GM18868 (cell line): ENCODE measurements around the gene WDR1.
A peak's percentile ranks its signal among the peaks of the same experiment; 100 is the strongest.

Experiments
- ATAC-seq: cut with Tn5 transposase; IDR thresholded peaks from one replicate; pipeline ENCODE4 v1.9.1; 2021; ENCODE audit warnings: mild to moderate bottlenecking, moderate library complexity; ENCODE audit not compliant: unreplicated experiment

Gene WDR1, protein sequence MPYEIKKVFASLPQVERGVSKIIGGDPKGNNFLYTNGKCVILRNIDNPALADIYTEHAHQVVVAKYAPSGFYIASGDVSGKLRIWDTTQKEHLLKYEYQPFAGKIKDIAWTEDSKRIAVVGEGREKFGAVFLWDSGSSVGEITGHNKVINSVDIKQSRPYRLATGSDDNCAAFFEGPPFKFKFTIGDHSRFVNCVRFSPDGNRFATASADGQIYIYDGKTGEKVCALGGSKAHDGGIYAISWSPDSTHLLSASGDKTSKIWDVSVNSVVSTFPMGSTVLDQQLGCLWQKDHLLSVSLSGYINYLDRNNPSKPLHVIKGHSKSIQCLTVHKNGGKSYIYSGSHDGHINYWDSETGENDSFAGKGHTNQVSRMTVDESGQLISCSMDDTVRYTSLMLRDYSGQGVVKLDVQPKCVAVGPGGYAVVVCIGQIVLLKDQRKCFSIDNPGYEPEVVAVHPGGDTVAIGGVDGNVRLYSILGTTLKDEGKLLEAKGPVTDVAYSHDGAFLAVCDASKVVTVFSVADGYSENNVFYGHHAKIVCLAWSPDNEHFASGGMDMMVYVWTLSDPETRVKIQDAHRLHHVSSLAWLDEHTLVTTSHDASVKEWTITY

GRCh38 chr4:10116569-10117358 is at the start of gene WDR1:
TSS of gene WDR1 (minus strand) at chr4:10116799. CDS start at chr4:10116666, 133 bp downstream.
- ATAC-seq, result peak; percentile 89

DNA sequence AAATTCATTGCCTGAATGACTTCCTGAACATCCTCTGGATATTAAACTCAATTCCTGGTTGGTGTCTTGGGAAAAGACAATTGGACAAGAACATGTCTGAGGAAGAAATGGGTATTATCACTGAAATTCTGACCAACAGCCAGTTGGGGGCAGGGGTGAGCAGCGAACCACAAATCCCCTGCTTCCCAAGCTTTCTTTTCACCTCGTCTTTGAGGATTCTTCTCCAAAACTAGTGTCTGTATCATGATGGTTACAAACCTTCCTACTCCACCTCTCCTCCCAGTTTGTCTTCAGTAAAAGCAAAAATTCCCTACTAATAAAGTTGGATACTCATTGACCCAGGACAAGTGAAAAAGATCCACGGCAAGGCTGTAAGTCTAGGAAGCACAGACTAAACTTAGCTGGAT is 48.3 kb upstream of the WDR1 start:
- peak; percentile 41 for ATAC-seq

GRCh38 chr4:10163296-10163695 is 46.7 kb upstream of the WDR1 start:
- ATAC-seq, result no peak

DNA sequence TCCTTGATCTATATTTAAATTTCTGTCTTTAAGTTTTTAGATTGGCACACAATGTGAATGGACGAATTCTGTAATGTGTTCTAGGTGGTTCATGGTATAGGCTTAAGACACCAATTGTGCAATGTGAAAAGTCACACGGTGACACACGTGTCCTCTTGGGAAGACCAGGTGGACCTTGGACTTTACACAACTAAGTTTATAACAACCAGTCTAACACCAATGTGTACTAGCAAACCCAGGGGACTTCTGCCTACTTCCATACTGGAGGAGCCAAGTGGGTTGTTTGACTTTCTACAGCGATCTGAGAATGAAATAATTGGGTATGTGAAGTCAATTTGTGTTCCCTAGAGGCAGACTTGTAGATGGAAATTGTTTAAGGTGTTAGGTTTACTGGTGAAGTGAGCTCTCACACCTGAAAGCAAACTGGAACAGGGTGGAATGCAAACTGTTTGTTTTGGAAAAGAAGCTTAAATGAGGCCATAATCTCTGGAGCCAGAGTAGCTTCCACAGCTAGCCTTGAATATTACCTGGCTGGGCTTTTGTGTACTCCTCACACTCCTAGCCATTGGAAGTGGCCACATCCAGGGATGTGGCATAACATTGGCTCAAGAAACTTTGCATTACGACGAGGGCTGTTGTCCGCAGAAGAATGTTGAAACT is 45.9 kb upstream of the WDR1 start:
- ATAC-seq, result no peak

GRCh38 chr4:10161840-10162239 is 45.2 kb upstream of the WDR1 start:
- ATAC-seq, result no peak

- ATAC-seq, result no peak
These were observed 44.5 kb upstream of the WDR1 start for GRCh38 chr4:10161146-10161545.

GRCh38 chr4:10160281-10160856 is 43.8 kb upstream of the WDR1 start:
- ATAC-seq, result no peak

GRCh38 chr4:10159671-10160070 is 43.1 kb upstream of the WDR1 start:
- no peak for ATAC-seq

DNA sequence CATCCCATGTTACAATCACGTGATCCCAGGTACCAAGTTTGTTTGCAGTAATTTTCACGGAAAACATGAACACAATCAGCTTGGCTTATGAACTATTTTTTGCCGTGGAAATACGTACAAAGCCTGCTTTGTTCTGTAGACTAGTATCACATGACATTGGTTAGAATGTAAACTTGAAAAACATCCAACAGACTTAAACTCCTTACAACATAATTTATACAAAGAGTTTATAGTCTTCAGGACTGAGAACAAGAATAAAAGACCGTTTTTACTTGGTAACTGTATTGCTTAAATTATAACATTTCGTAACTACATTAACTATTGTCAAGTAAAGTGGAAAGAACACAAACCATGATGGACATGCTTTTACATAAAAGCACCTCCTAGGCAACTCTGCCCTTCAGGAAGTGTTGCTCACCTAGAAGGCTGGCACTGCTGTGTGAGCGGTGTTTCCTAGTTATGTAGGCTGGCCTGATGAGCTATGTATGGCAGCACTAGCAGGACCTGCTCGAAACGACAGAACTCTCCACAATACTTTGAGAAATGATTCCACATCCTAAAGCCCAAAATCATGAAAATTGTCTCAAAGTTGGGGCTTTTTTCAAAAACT is 41.8 kb upstream of the WDR1 start:
- no peak for ATAC-seq

DNA sequence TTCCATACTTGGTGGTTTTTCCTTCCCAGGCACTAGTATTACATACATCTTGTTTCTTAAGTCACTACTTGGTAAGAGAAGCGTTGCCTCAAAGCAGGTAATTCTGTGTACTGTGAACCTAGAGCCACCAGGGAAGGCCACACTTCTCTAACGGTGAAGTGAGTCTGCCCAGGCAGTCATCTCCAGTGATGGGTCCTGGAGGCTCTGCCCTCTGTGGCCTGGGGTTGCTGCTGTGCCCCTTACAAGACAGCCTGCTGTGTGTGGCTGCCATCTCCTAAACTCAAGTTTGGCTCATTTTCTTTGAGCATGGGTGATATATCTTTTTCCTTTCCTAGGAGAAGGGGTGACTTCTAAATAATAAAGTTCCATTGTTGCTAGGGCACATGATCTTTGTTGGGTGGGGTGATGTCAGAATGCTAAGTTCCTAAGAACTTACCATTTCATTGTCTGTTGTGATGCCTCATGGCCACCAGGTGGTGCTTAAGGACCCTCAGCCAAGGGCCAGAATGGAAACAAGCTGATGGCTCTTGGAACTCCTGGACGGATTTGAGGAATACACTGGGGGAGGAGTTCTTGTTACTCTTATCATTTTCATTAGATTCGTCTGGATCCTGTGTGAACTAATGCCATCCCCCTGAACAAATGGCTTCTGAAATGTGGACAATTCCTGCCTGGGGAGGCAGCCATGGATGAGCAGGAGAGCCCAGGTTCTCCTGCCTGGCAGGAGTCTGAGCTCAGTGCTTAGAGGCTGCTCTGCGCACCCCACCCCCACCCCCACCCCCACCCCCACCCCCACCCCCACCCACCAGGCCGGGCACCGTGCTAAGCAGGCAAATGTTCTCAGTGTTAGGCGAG is 41.1 kb upstream of the WDR1 start:
- ATAC-seq, result peak; percentile 81

DNA sequence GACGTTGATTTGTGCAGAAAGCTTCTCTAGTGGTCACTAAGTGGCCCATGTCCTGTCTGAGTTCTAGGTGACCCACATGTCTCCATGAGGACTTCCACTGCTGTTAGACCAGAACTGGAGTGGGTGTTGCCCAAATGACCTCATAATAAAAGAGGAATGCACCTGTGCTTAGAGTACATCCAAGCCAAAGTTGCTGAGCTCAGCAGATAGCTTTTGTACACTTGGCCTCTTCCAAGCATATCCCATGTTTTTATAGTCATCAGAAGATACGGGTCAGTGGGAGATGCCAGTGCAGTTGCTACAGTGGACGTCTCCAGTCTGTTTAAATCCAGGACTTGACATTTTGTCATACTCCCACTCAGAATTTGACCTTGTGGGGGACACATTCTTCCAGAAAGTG is 37.6 kb upstream of the WDR1 start:
- ATAC-seq, result no peak

- no peak for ATAC-seq
These were observed 36.6 kb upstream of the WDR1 start for GRCh38 chr4:10153161-10153560.

DNA sequence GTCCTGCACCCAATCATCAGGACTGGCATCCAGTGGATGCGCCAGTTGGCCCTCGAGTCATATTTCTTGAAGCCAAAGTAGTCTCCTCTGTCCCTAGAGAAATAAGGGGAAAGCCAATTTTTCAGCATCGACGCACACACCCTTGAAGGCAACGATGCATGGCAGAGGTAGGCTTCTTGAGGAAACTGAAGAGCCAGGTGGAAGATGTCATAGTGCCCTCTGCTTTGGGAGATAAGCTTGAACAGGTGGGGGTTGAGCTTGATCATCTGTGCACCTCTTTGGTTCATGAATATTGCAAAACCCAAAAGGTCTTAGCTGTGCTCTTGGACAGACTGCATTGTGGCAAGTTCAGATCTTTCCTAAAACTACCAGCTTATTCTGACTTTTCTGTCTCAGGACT is 34.6 kb upstream of the WDR1 start:
- peak; percentile 82 for ATAC-seq

GRCh38 chr4:10144966-10145365 is 28.4 kb upstream of the WDR1 start:
- no peak for ATAC-seq

- no peak for ATAC-seq
These were observed 27.9 kb upstream of the WDR1 start for GRCh38 chr4:10144479-10144878.

DNA sequence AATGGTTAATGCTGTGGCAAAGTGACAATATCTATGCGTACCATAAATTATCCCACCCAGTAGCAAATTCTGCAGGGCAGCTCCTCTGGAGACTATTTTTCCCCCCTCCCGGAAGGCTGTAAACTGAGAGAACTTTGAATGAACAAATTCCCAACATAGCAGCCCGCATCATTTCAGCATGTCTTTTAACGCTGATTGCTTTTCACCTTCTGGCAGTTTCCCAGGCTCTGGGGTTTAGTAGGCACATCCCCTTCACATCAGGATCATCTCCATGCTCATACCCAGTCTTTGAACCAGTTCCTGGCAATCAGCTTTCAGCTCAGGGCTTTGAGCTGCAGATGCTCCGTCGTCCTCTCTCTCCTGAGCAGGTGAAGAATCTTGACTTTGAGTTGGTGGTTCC is 26.6 kb upstream of the WDR1 start:
- ATAC-seq, result no peak

DNA sequence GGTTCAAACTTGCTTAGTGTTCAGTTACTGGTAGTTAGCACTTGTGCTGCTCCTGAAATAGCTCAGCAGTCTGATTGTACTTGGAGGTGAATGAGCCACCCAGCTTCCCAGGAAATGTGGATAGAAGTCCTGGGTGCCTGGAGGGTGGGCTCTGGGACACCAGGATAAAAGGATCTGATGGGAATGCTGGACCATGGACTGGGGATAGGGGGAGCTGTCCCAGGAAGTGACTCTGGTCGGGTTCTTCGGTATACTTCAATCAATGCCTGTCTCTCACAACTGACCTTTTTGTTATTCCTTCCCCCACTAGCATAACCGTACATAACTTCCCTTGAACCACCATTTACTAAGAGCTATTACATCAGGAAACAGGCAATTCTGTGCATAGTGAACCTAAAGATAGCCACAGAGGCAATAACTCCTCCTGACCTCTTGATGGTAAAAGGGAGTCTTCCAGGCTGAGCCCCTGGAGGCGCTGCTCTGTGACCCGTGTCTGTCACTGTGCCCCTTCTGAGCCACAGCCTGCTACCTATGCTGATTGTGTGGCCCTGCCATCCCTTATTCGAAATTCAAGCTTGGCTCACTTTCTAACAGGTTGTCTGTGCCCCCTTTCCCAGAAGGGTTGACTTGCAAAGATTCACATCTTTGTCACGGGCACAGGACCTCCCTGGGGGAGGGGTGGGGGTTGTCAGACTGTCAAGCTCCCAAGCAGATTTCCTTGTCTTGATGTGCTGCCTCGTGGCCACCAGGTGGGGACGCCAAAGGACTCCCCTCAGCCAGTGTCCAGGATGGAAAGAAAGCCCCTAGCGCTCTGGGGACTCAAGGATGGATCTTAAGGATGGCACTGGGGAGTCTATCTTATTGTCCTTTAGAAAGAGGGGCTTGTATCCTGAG is 24.5 kb upstream of the WDR1 start:
- no peak for ATAC-seq

DNA sequence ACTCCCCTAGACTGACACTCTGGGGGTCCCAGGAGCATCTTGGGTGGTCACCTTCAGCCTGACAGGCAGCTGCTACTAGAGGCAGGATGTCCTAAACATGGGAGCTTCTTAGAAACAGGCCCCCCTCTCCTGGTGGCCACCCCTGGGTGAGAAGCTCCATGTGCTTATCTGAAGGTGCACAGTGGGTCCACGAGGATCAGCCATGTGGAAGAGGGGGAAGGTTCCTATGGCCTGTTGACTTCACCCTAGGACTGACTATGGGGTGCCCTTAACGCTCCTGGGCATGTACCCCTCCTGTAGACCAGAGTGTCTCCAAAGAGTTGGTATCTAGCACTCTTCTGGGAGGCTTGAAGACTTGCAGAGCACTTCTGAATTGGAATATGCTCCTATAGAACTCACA is 22.9 kb upstream of the WDR1 start:
- no peak for ATAC-seq

GRCh38 chr4:10135260-10135659 is 18.7 kb upstream of the WDR1 start:
- ATAC-seq, result no peak
